Cardiac septum (tissue), 1 donor: ENCODE results near the gene RLF. TPM values are rescaled to one million over a fixed set of nuclear protein-coding genes. Genes with fewer than 3 reads are reported as not detected.

ENCODE experiments used
- DNase-seq: peaks from one replicate; pipeline ENCODE4 v3.0.0-alpha.2; 2020; ENCODE audit warnings: low spot score
- intact Hi-C: fragments of 100-400 bp; cut with DNase I; formaldehyde crosslinking; loops from one replicate; pipeline ENCODE4 v1.14.0; 2022
- total RNA-seq: library from RNA; stranded (reverse); fragmentation: NEBNext Ultra II Directional; extraction: Animal tissue kit (Norgen Biotek cat#: 25700); gene quantifications from one replicate; pipeline ENCODE4 v1.2.1, GENCODE V29; 2021
- donor health status: DM: no; HTN: no; CAD: no.

Gene RLF
- total RNA-seq, 1 donor from 2014 or later = 13.8 TPM

DNA sequence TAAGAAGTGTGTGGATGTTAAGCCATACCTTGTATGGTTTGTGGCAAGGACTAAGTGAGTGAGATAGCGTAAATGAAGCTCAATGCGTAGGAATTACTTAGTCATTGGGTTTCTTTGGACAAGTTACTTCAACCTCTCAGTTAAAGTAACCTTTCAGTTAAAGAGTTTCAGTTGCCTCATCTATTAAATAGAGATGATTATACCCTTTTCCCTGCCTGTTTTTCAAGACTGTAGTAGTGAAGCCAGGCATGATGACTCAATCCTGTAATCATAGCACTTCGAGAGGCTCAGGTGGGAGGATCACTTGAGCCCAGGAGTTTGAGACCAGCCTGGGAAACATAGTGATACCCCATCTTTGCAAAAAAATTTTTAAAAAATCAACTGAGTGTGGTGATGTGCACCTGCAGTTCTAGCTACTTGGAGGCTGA, 103.2 kb downstream of the RLF start:
- no peak for DNase-seq
- intact Hi-C loops = no loop called here

DNA sequence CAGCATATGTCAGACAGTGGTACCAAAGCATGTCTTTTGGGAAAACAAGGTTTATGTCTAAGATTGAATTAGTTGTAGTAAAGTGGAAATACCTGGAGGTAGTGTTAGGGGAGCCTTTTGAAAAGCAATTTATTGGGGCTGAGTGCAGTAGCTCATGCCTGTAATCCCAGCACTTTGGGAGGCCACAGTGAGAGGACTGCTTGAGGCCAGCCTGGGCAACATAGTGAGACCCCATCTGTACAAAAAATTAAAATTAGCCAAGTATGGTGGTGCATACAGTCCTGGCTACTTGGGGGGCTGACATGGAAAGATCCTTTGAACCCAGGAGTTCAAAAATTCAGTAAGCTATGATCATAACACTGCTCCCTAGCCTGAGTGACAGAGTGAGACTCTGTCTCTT, 104.1 kb downstream of the RLF start:
- no peak for DNase-seq
- intact Hi-C loops = no loop called here

DNA sequence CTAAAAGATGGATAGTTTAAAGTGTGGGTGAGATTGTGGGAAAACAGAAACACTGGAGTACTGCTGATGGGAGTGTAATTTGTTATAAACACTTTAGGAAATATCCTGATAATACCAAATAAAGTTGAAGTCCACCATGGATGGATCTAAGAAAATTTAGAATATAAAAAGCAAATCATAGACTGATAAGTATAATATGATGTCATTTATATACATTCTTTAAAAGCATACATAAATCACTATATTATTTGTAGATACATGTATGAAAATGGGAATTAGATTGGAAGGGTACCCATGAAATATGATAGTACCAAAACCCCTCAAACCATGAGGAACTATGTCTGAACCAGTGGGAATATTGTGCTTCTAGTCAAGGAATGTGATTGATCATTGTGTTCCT, 104.7 kb downstream of the RLF start:
- intact Hi-C loops = no loop called here

DNA sequence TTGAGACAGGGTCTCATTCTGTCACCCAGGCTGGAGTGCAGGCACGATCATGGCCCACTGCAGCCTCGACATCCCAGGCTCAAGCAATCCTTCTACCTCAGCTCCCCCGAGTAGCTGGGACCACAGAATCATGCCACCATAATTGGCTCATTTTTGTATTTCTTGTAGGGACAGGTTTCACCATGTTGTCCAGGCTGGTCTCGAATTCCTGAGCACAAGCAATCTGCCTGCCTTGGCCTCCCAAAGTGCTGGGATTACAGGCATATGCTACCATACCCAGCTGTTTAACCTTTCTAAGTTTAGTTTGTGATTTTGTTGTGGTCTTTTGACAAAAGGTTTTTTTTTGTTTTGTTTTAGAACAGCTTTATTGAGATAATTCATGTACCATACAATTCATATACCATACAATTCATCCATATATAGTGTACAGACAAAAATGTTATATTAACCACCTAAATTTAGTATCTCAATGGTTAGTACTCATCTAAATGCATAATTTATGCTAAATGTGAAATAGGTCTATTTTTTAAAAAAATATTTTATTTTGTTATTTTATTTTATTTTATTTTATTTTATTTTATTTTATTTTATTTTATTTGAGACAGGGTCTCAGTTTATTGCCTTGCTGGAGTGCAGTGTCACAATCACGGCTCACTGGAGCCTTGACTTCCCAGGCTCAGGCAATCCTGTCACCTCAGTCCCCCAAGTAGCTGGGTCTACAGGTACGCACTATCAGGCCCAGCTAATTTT, 105.8 kb downstream of the RLF start:
- intact Hi-C loops = no loop called here
- no peak for DNase-seq

More for the DNA sequence above, 104.7 kb downstream of the RLF start:
- no peak for DNase-seq

DNA sequence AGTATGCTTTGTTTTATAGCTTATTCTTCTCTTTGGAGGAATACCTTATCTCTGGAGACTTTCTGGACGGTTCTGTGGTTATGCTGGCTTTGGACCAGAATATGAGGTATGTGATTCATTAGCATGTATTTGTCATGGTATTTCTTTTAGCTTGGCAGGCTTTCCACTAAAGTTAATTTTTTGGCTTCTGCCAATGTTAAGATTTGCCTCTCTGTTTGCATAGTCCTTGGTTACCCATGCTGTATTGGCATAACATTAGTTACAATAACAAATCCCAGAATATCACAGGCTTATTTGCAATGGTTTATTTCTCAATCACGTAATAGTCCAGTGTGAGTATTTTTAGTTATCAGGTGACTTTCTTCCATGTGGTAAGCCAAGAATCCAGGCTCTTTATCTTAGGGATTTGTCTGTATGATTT, 106.6 kb downstream of the RLF start:
- no peak for DNase-seq
- intact Hi-C loops = no loop called here

DNA sequence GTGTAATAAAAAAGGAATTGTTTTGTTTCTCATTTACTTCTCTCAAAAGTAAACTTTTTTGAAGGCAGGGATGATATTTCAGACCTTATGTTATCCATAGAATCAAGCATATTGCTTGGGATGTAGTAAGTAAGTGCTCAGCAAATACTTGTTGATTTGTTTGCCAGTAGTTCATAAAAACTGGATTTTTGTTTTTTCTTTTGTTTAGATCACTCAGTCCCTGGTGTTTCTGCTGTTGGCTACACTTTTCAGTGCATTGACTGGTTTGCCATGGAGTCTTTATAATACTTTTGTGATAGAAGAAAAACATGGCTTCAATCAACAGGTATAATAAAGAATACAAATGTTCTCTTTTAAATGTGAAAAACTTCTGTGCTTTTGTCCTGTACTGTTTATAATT, 107.0 kb downstream of the RLF start:
- intact Hi-C loops = no loop called here
- no peak for DNase-seq

DNA sequence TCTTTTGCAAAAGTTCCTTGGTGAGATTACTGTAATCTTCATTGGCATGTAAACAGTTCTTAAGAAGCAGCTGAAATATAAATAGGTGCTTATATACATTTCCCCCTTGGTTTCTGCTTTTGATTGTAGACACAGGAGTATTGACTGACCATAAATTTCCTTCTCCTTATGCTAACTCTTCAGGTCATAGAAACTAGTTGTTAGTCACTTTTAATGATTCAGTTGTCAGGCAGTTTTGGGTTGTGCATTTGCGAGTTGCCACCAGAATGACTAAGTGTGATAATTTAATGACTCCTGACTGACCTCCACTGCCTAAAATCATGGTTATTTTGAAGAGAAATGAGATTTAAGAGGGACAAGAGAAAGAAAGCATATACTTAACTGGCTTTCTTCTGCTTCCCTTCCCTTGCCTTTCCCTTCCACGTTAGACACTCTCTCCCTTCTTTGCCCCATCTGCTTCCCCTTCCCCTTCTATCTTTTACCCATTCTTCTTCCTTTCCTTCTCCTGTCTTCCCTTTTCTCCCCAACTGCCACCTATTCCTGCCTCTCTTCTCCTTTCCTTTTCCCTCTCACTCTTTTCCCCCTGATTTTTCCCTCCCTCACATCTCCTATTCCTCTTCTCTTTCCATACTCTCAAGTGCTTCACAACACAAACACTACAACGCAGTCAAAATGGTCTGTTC, 109.1 kb downstream of the RLF start:
- DNase-seq = no peak
- intact Hi-C loops = no loop called here

DNA sequence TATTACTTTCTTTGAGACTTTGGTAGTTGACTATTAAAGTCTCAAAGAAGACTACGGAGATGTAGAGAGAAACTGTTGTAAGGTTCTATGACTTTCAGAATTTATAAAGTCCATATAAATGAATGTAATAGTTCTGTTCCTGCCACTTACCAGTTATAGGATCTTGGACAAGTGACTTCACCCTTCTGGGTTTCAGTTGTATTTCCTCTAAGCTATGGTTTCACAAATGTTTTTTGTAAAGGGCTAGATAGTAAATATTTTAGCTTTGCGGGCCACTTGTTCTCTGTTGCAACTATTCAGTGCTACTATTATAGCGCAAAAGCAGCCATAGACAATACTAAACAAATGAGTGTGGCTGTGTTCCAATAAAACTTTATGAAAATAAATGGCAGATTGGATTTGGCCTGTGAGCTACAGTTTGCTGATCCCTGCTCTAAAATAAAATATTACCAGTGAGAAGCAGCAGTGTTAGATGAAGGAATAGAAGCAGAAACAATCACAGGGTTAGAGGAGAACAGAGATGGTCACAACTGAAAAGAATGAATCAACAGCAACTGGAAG, 111.5 kb downstream of the RLF start:
- intact Hi-C loops = no loop called here
- DNase-seq = no peak

DNA sequence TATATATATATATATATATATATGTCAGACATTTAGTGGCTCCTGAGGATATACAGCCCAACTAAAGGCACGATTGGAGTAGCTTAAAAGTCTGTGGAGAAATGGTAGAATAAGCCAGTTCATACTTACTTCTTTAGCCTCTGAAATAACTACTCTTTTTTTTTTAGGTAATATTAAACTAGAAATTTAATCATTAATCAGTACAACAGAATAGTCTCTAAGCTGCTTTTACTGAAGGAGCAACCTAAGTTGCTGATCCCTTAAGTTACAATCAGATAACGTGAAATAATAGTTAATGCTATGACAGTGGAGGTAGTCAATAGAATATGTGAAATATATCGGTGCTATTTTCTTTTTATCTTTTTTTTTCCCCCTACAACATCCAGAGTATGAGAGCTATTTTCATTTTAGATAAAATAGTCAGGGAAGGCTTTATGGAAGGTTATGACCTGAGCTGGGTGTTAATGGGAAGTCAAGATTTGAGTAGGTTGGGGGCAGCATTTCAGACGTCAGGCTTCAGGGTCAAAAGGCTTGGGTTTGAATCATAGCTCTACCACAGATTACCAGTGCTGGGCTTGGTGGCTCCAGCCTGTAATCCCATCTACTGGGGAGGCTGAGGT, 112.5 kb downstream of the RLF start:
- DNase-seq = no peak
- intact Hi-C loops = no loop called here

DNA sequence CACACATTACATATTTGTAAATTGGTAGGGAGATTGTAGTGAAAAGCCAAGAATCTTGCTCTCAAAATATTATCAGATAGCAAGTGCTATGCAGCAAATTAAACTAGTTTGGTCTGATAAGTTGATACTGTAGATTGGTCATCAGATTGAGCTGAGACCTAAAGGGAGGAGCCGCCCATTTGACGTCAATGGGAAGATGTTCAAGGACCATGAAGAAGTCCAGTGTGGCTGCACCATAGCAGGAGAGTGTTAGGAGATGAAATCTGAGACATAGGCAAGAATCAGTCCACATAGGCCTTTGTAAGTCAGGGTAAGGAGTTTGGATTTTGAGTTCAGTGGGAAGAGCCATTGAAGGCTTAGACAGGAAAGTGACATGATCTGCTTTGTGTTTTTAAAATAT, 113.1 kb downstream of the RLF start:
- intact Hi-C loops = no loop called here
- no peak for DNase-seq

DNA sequence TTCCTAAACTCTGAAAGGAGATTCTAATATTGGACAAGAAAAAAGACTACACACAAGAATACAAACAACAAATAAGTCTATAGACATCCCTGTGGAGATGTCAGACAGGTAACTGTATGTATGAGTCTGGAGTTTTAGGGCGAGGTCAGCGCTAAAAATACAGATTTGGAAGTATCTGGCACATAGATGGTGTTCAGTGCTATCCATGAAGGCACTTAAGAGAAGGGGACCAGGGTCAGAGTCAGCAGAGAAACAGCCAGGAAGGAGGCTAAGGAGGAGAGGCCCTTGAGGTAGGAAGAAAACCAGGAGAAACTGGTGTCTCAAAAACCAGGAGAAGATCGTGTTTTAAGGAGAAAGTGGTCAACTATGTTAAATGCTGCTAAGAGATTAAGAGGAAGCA, 114.9 kb downstream of the RLF start:
- intact Hi-C loops = no loop called here
- no peak for DNase-seq

DNA sequence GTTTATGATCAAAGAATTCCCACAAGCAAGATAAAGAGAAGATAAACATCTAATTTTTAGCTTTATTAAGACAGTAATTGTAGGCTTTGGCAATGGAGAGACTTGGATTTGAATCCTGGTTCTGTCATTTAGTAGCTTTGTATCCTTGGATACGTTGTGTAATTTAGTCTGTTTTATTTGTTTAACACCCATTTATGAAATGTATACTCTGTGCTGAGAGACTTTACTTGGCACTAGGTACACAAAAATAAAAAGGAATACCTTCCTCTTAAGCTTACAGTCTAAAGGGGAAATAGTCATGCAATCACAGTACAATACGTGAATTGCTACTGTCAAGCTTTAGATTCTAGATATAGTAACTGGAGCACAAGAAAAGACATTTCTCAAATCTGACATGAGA, 120.7 kb downstream of the RLF start:
- intact Hi-C loops = no loop called here
- DNase-seq = no peak

Other genes starting within 250 kb of the RLF start
- gene MFSD2A, start 206.2 kb upstream of the RLF start, total RNA-seq = 1.00 TPM
- 82.8 TPM for gene CAP1, start 120.7 kb upstream of the RLF start, total RNA-seq
- gene PPT1, start 64.1 kb upstream of the RLF start, total RNA-seq = 31.1 TPM
- not detected for gene TMCO2, start 86.5 kb downstream of the RLF start, total RNA-seq
- gene ZMPSTE24, start 96.8 kb downstream of the RLF start, total RNA-seq = 24.8 TPM
- gene COL9A2, start 155.9 kb downstream of the RLF start, total RNA-seq = 1.3 TPM
- 10.5 TPM for gene SMAP2, start 212.3 kb downstream of the RLF start, total RNA-seq